AG08395 (cell line): ENCODE data around the gene PBX3.
A peak's percentile ranks its signal among the peaks of the same experiment; 100 is the strongest.
"Not testable (repeated sequence)": the region's sequence is repeated elsewhere in the genome, so short reads cannot be mapped to it uniquely, and the experiment has no call there.

Source experiments
- DNase-seq: peaks from one replicate; pipeline ENCODE4 v3.0.0; 2012; ENCODE audit warnings: mixed read lengths, low spot score

PBX3 gene

GRCh38 chr9:125778538-125779219 is 31.5 kb downstream of the PBX3 start:
- not testable (repeated sequence) for DNase-seq

- DNase-seq: not testable (repeated sequence)
These were observed 32.0 kb downstream of the PBX3 start for GRCh38 chr9:125779220-125779565.

- no peak for DNase-seq
These were observed 35.5 kb downstream of the PBX3 start for GRCh38 chr9:125782718-125783117.

GRCh38 chr9:125784286-125785049 is 37.3 kb downstream of the PBX3 start:
- peak; percentile 54 for DNase-seq

- no peak for DNase-seq
These were observed 38.1 kb downstream of the PBX3 start for GRCh38 chr9:125785248-125785751.

GRCh38 chr9:125787715-125788114 is 40.5 kb downstream of the PBX3 start:
- no peak for DNase-seq

- DNase-seq: no peak
These were observed 42.0 kb downstream of the PBX3 start for GRCh38 chr9:125789196-125789595.

- DNase-seq: no peak
These were observed 47.5 kb downstream of the PBX3 start for GRCh38 chr9:125794708-125795107.

GRCh38 chr9:125795970-125796596 is 48.9 kb downstream of the PBX3 start:
- DNase-seq: no peak

- DNase-seq: no peak
These were observed 50.8 kb downstream of the PBX3 start for GRCh38 chr9:125797930-125798329.

GRCh38 chr9:125803526-125803925 is 56.4 kb downstream of the PBX3 start:
- no peak for DNase-seq

GRCh38 chr9:125805057-125805456 is 57.9 kb downstream of the PBX3 start:
- peak; percentile 77 for DNase-seq

- no peak for DNase-seq
These were observed 58.4 kb downstream of the PBX3 start for GRCh38 chr9:125805586-125805985.

GRCh38 chr9:125807079-125807478 is 59.9 kb downstream of the PBX3 start:
- DNase-seq: peak; percentile 15

GRCh38 chr9:125810161-125810560 is 63.0 kb downstream of the PBX3 start:
- DNase-seq: no peak

- DNase-seq: no peak
These were observed 63.8 kb downstream of the PBX3 start for GRCh38 chr9:125811002-125811401.

- DNase-seq: no peak
These were observed 65.2 kb downstream of the PBX3 start for GRCh38 chr9:125812403-125812802.

- peak; percentile 6 for DNase-seq
These were observed 68.4 kb downstream of the PBX3 start for GRCh38 chr9:125815568-125815967.

GRCh38 chr9:125816321-125816720 is 69.1 kb downstream of the PBX3 start:
- DNase-seq: no peak

GRCh38 chr9:125820100-125820804 is 73.1 kb downstream of the PBX3 start:
- no peak for DNase-seq

GRCh38 chr9:125821078-125821477 is 73.9 kb downstream of the PBX3 start:
- no peak for DNase-seq

GRCh38 chr9:125822160-125822559 is 75.0 kb downstream of the PBX3 start:
- no peak for DNase-seq
